GM12874 (cell line): ENCODE data around the gene DNER.

Experiments
- TF ChIP-seq, protein P1 (sequence below): IDR thresholded peaks from 2 replicates; pipeline ENCODE4 v1.5.1; 2011; ENCODE audit warnings: low read depth, mild to moderate bottlenecking, control low read depth, low read length, moderate library complexity; ENCODE audit not compliant: insufficient read depth

DNER gene

DNA sequence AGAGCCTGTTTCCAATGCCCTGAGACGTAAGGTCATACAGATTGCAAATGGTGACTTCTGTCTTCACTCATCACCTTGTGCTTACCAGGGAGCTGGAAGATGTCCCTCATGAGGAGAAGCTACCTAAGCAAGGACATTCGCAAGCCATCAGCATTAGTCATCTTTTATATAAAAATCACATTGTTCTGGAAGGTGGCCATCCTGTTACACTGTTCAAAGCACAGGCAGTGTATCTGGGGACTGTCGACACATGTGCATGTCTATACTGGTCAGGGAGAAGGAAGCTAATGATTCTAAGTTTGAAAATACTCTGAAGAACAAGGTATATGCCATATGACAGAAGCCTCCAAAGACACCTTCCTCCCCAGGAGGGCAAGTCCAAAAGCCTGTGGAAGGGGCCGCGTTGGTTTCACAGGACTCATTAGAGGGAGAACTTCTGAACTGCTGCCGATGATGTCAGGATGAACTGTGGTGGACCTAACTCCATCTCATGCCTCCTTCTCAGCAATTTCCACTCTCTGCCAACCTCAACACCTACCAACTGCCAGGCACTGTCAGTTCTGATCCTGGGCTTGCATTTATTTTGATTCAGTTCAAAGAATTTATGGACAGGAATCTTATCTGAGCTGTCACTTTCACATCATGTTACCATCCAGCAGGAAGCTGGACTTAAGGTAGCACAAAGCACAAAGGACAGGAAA lies 39.4 kb downstream of the DNER start:
- TF ChIP-seq, protein P1, sequence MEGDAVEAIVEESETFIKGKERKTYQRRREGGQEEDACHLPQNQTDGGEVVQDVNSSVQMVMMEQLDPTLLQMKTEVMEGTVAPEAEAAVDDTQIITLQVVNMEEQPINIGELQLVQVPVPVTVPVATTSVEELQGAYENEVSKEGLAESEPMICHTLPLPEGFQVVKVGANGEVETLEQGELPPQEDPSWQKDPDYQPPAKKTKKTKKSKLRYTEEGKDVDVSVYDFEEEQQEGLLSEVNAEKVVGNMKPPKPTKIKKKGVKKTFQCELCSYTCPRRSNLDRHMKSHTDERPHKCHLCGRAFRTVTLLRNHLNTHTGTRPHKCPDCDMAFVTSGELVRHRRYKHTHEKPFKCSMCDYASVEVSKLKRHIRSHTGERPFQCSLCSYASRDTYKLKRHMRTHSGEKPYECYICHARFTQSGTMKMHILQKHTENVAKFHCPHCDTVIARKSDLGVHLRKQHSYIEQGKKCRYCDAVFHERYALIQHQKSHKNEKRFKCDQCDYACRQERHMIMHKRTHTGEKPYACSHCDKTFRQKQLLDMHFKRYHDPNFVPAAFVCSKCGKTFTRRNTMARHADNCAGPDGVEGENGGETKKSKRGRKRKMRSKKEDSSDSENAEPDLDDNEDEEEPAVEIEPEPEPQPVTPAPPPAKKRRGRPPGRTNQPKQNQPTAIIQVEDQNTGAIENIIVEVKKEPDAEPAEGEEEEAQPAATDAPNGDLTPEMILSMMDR = no peak

DNA sequence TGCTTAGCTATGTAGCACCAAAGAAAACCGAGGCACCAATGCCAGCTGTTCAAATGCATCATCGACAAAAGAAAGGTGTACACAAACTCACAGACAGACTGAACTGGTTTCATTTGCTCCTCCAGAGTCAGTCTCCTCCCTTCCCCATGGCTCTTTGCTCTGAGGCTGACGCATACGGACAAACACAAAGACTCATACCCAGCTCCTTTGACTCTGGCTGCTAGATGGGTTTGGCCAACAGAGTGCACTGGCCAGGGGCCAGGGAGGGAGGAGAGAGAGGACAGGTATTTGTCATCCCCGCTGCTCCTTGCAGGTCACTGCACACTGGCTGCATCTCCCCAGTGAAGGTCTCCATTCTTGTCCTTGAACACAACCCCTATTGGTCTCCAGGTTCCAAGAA lies 40.7 kb downstream of the DNER start:
- TF ChIP-seq, protein P1 = no peak

GRCh38 chr2:229672021-229672420 lies 42.3 kb downstream of the DNER start:
- TF ChIP-seq, protein P1 = no peak

DNA sequence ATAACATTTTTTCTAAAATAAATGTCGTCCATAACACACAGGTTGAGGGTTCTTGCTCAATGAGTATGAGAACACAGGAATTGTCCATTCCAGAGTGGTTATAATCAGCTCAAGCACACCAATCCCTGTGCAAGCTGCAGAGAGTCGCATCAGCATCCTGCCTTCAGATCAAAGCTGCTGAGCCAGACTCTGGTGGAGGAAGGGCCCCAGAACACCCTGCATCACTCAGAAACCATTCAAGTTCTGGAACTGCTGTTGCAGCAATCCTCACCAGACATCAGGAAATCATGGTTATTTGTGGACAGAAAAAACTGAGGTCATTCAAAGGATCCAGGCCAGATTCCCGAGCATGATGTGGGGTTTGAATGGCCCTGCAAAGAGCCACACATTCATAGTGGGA lies 44.5 kb downstream of the DNER start:
- TF ChIP-seq, protein P1 = no peak

DNA sequence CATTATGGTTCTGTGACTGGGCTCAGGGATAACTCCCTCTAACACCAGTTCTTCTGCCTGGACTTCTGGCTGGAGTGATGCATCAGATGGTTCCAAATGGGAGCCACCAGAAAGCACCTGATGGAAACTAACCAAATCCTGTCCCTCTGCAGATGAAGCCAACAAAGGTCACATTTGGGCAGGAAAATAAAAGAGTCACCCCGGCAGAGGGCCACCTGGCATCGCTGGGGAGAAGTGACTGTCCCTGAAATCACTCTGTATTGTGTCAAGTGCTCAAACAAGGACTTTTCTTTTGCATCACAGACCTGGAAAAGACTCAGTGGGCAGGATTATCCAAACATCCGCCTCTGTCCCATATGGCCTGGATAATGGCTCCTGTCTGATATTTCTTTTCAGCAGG lies 47.5 kb downstream of the DNER start:
- TF ChIP-seq, protein P1 = no peak

- TF ChIP-seq, protein P1 = no peak
These were observed 49.2 kb downstream of the DNER start for GRCh38 chr2:229665158-229665557.

DNA sequence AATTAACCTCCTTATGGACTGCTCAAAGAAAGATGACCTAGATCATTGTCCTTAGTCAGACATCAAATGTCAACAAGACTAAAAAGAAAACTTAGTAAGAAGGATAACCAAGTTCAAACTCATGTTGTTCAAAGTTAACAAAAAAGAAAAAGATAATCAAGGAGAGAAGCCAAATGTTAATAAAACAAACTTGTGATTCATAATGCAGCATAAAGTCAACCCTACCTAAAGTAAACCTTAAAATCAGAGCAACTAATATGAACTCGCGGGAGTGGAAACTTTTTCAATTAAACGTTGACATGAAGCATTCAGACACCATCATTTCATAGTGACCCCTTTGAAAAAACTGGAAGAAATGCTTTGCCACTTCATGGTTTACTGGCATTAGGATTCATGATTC lies 52.9 kb downstream of the DNER start:
- TF ChIP-seq, protein P1 = no peak
